Keratinocyte (primary cell): ENCODE measurements around the gene COTL1.

Source experiments
- EZH2 ChIP-seq: IDR thresholded peaks from one replicate; pipeline ENCODE4 v1.6.1; 2012; ENCODE audit warnings: inconsistent platforms, mild to moderate bottlenecking, low read length, moderate library complexity
- TF ChIP-seq, protein P1 (sequence below), 3 experiments: IDR thresholded peaks in 1 of 3; conservative IDR thresholded peaks in 1 of 3; optimal IDR thresholded peaks in 1 of 3; 2 replicates in 2 of 3; 3 replicates in 1 of 3; pipeline versions ENCODE3 to v1.5.1; 2011; ENCODE audit warnings: low read length in 3 of 3, mild to moderate bottlenecking in 3 of 3, moderate library complexity in 2 of 3, control low read depth in 1 of 3, inconsistent platforms in 1 of 3; ENCODE audit not compliant: insufficient read depth in 2 of 3; ENCODE audit errors: extremely low read depth in 1 of 3

DNA sequence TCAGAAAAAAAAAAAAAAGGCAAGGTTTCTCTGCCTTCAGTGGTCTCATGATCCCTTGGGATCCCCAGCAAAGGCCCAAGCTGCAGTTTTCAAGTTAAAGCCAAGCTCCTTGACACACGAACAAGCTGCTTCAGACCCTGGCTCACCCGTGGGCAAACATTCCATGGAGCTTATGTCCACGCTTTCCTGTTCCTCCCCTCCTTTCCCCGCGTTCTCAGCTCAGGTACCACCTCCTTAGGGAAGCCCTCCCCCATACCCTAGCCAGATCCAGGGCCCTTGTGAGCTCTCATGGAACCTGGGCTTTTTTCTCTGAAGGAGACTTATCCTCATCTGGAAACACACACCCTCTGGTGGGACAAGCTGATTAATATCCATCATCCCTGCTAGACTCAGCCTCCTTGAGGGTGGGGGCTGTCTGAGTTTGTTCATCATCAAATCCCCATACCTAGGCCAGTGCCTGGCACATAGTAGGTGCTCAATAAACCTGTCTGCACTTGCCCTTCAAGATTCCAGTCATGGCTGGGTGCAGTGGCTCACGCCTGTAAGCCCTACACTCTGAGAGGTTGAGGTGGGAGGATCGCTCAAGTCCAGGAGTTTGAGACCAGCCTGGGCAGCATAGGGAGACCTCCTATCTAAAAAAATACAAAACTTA, 54.7 kb downstream of the COTL1 start:
- TF ChIP-seq, protein P1, sequence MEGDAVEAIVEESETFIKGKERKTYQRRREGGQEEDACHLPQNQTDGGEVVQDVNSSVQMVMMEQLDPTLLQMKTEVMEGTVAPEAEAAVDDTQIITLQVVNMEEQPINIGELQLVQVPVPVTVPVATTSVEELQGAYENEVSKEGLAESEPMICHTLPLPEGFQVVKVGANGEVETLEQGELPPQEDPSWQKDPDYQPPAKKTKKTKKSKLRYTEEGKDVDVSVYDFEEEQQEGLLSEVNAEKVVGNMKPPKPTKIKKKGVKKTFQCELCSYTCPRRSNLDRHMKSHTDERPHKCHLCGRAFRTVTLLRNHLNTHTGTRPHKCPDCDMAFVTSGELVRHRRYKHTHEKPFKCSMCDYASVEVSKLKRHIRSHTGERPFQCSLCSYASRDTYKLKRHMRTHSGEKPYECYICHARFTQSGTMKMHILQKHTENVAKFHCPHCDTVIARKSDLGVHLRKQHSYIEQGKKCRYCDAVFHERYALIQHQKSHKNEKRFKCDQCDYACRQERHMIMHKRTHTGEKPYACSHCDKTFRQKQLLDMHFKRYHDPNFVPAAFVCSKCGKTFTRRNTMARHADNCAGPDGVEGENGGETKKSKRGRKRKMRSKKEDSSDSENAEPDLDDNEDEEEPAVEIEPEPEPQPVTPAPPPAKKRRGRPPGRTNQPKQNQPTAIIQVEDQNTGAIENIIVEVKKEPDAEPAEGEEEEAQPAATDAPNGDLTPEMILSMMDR (optimal IDR thresholded peaks at IDR 0.05 in 1 of 3, IDR thresholded peaks at IDR 0.05 in 1 of 3, conservative IDR thresholded peaks at IDR 0.05 in 1 of 3; ENCODE audit: extremely low read depth in 1 of 3, insufficient read depth in 2 of 3, low read length in 3 of 3): no peak
- no peak for TF ChIP-seq EZH2
